ENCODE measurements around the gene FARP1.

Gene FARP1

GRCh38 chr13:98220271-98220791 is 77.4 kb downstream of the FARP1 start:
- peaks cover 71% of the 10 kb centered on the region for H3K36me3 ChIP-seq
- no peak overlapping the region for H3K27ac ChIP-seq
- no peak overlapping the region for H3K4me3 ChIP-seq (ENCODE audit: low read depth, low read length)
- TF ChIP-seq CTCF (IDR thresholded peaks at IDR 0.05; ENCODE audit: low read depth, low read length): no peak
- H3K27me3 ChIP-seq (ENCODE audit: insufficient read depth, low read depth, severe bottlenecking): no peaks in the 10 kb centered on the region
- H3K9me3 ChIP-seq (ENCODE audit: severe bottlenecking): no peaks in the 10 kb centered on the region
- DNase-seq: no peak

- H3K9me3 ChIP-seq (ENCODE audit: severe bottlenecking): no peaks in the 10 kb centered on the region
- DNase-seq: no peak
- peaks cover 71% of the 10 kb centered on the region for H3K36me3 ChIP-seq
- H3K27ac ChIP-seq: no peak overlapping the region
- H3K27me3 ChIP-seq (ENCODE audit: insufficient read depth, low read depth, severe bottlenecking): no peaks in the 10 kb centered on the region
- TF ChIP-seq CTCF (IDR thresholded peaks at IDR 0.05; ENCODE audit: low read depth, low read length): no peak
- no peak overlapping the region for H3K4me3 ChIP-seq (ENCODE audit: low read depth, low read length)
Measured at GRCh38 chr13:98221234-98221633, 78.3 kb downstream of the FARP1 start.

- H3K4me3 ChIP-seq (ENCODE audit: low read depth, low read length): no peak overlapping the region
- no peak for TF ChIP-seq CTCF (IDR thresholded peaks at IDR 0.05; ENCODE audit: low read depth, low read length)
- H3K9me3 ChIP-seq (ENCODE audit: severe bottlenecking): no peaks in the 10 kb centered on the region
- no peak overlapping the region for H3K27ac ChIP-seq
- H3K36me3 ChIP-seq: peaks cover 72% of the 10 kb centered on the region
- no peak for DNase-seq
- H3K27me3 ChIP-seq (ENCODE audit: insufficient read depth, low read depth, severe bottlenecking): no peaks in the 10 kb centered on the region
Measured at GRCh38 chr13:98222081-98222554, 79.2 kb downstream of the FARP1 start.

- Histone ChIP-seq H3K9me3 (ENCODE audit: severe bottlenecking) (peaks cover 4% of the 10 kb centered on the region), H3K36me3 (peaks cover 71% of the 10 kb centered on the region), H3K27ac (no peak overlapping the region), H3K4me3 (ENCODE audit: low read depth, low read length) (no peak overlapping the region), H3K27me3 (ENCODE audit: insufficient read depth, low read depth, severe bottlenecking) (no peaks in the 10 kb centered on the region)
- no peak for TF ChIP-seq CTCF (IDR thresholded peaks at IDR 0.05; ENCODE audit: low read depth, low read length)
- DNase-seq: no peak
Measured at GRCh38 chr13:98222816-98223215, 79.9 kb downstream of the FARP1 start.

GRCh38 chr13:98223741-98224140 is 80.8 kb downstream of the FARP1 start:
- Histone ChIP-seq H3K4me3 (ENCODE audit: low read depth, low read length) (no peak overlapping the region), H3K27me3 (ENCODE audit: insufficient read depth, low read depth, severe bottlenecking) (no peaks in the 10 kb centered on the region), H3K9me3 (ENCODE audit: severe bottlenecking) (peaks cover 7% of the 10 kb centered on the region), H3K36me3 (peaks cover 76% of the 10 kb centered on the region), H3K27ac (no peak overlapping the region)
- no peak for TF ChIP-seq CTCF (IDR thresholded peaks at IDR 0.05; ENCODE audit: low read depth, low read length)
- DNase-seq: no peak

- no peak overlapping the region for H3K4me3 ChIP-seq (ENCODE audit: low read depth, low read length)
- H3K27ac ChIP-seq: no peak overlapping the region
- peaks cover 72% of the 10 kb centered on the region for H3K36me3 ChIP-seq
- no peak for TF ChIP-seq CTCF (IDR thresholded peaks at IDR 0.05; ENCODE audit: low read depth, low read length)
- H3K9me3 ChIP-seq (ENCODE audit: severe bottlenecking): peaks cover 7% of the 10 kb centered on the region
- no peaks in the 10 kb centered on the region for H3K27me3 ChIP-seq (ENCODE audit: insufficient read depth, low read depth, severe bottlenecking)
- no peak for DNase-seq
Measured at GRCh38 chr13:98224557-98224956, 81.7 kb downstream of the FARP1 start.
